ENCODE results near the gene CANX.

The CANX gene

DNA sequence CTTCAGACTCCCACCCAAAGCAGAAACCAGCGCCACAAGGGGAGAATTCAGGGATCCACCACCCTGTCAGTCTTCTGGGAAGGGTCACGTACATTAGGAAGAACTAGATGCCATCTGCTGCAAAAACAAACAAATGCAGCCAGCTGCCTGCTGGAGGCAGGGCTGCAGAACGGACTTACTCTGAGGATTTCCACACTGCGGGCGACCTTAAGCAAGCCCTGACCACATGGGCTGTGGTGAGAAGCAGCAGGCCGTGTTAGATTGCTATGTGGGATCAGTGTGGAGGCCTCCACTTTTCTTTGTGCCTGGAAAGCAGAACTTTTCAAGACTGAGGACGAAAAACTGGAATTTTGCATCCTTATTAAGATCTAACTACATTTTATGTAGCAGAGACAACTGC lies 81.6 kb downstream of the CANX start:
- no peak for FAIRE-seq

Measured in islet of Langerhans (tissue), 1 donor.